Middle frontal gyrus (tissue), 1 donor: ENCODE data around the gene PLEKHB1.
A peak's percentile ranks its signal among the peaks of the same experiment; 100 is the strongest.

Experiments
- DNase-seq: peaks from one replicate; pipeline ENCODE4 v3.0.0-alpha.2; 2015; ENCODE audit warnings: low spot score; ENCODE audit errors: extremely low spot score

PLEKHB1 gene, protein sequence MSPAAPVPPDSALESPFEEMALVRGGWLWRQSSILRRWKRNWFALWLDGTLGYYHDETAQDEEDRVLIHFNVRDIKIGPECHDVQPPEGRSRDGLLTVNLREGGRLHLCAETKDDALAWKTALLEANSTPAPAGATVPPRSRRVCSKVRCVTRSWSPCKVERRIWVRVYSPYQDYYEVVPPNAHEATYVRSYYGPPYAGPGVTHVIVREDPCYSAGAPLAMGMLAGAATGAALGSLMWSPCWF

DNA sequence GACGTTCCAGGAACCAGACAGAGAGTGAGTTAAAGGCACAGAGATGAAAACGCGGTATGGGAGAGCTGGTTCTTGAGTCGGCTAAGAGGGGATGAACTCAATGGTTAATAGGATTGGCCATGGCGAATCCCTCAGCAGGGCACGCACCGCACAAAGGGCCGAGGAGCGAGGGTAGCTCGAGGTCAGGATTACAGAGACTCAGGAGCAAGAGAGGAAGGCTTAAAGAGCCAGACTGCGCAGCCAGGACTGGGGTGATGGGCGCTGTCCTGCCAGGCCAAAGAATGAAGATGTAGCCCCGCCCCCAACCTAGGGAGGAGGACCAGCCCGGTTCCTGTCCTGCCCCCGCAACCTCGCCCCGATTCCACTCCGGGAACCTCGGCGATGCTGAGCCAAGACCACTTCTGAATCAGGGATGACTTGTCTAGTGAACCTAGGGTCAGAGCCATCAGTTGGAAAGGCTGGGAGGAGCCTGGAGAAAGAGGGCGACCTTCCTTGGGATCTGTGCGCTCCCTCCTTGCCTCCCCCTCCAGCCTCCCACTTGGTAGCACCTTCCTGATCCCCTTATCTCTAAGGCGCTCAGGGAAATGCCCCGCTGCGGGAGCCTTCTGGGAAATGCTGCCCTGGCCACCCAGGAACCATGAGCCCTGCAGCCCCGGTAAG is at the start of gene PLEKHB1:
TSS of gene PLEKHB1 (plus strand) at position 610 of the 660 bp plus-strand sequence. CDS start at position 638, 28 bp downstream.
- DNase-seq, result no peak

GRCh38 chr11:73597336-73597955 is 48.9 kb upstream of the PLEKHB1 start:
- no peak for DNase-seq

- DNase-seq, result peak; percentile 97
These were observed 48.2 kb upstream of the PLEKHB1 start, which contains the start of gene FAM168A for GRCh38 chr11:73597956-73598718. TSS of gene FAM168A (minus strand) at chr11:73598112. CDS start at chr11:73468474, 129,638 bp downstream.

GRCh38 chr11:73598719-73599379 is 47.5 kb upstream of the PLEKHB1 start:
- DNase-seq, result no peak

GRCh38 chr11:73612601-73613140 is 33.7 kb upstream of the PLEKHB1 start:
- DNase-seq, result no peak

DNA sequence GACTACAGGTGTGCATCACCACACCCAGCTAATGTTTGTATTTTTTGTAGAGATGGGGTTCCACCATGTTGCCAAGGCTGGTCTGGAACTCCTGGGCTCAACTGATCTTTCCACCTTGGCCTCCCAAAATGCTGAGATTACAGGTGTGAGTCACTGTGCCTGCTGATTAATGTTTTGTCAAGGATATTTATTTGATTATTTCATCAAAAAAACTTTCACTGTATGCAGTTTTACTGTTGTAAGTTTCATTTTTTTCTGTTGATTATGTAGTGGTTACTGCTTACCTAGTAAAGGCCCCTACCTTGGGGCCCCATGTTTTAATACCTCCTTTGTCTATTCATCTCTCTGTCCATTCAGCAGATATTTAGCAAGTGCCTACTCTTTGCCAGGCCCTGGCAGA is 31.8 kb upstream of the PLEKHB1 start:
- no peak for DNase-seq

GRCh38 chr11:73622926-73623593 is 23.3 kb upstream of the PLEKHB1 start:
- DNase-seq, result no peak

GRCh38 chr11:73623686-73624085 is 22.7 kb upstream of the PLEKHB1 start:
- no peak for DNase-seq

GRCh38 chr11:73625696-73626318 is 20.6 kb upstream of the PLEKHB1 start:
- peak; percentile 81 for DNase-seq

DNA sequence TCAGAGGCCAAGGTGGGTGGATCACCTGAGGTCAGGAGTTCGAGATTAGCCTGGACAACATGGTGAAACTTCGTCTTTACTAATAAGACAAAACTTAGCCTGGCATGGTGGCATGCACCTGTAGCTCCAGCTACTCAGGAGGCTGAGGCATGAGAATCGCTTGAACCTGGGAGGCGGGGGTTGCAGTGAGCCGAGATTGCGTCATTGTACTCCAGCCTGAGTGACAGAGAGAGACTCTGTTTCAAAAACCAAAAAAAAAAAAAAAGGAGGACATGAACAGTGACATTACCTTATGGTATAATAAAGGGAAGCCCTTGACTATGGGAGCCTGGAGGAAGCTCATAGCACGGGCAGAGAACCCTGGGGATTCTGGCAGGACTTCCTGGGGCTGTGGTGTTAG is 16.5 kb upstream of the PLEKHB1 start:
- no peak for DNase-seq

- no peak for DNase-seq
These were observed 13.4 kb upstream of the PLEKHB1 start for GRCh38 chr11:73632996-73633395.

- DNase-seq, result no peak
These were observed 12.4 kb upstream of the PLEKHB1 start for GRCh38 chr11:73633999-73634398.

DNA sequence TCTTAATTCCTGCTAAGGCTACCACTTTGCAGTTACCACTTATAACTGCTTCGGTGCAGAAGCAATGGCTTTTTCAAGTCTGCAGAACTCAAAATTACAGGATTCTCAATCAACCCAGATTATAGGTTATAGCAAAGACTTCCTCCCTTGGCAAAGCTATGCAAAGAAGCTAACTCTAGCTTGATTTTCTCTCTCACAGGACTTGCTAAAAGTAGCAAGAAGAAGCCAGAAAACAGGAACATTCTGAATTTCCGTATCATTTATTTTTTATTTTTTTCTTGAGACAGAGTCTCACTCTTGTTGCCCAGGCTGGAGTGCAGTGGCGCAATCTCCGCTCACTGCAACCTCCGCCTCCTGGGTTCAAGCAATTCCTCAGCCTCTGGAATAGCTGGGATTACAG is 10.7 kb upstream of the PLEKHB1 start:
- no peak for DNase-seq

GRCh38 chr11:73636249-73636648 is 10.1 kb upstream of the PLEKHB1 start:
- no peak for DNase-seq

DNA sequence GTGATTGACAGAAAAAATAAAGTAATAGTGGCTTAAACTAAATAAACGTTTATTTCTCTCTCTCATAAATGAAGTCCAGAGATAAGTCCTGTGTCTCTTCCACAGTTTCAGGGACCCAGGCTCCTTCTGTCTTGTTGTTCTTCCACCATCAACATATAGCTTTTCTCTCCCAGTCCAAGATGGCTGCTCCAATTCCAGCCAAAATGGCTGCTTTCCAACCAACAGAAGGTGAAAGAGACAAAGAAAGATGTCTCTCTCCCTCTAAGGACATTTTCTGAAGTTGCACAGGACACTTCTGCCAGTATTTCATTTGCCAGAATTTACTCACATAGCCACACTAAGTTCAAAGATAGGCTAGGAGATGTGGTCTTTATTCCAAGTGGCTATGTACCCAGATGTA is 9.4 kb upstream of the PLEKHB1 start:
- DNase-seq, result no peak

- no peak for DNase-seq
These were observed 5.8 kb upstream of the PLEKHB1 start for GRCh38 chr11:73640592-73640991.

DNA sequence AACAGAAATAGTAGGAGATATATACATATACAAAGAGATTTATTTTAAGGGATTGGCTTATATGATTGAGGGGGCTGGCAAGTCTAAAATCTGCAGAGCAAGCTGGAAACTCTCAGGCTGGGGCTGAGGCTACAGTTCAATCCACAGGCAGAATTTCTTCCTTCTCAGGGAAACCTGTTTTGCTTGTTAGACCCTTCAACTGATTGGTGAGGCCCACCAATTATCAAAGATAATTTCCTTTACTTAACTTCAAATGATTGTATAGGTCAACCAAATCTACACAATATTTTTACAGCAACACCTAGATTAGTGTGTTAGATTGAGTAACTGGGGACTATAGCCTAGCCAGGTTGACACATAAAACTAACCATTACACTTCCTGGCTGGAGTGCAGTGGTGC is 4.7 kb upstream of the PLEKHB1 start:
- no peak for DNase-seq

- no peak for DNase-seq
These were observed 1.0 kb upstream of the PLEKHB1 start for GRCh38 chr11:73645121-73645969.
